ENCODE data around the gene ADAMTSL2. TPM values are rescaled to one million over a fixed set of nuclear protein-coding genes. Genes with fewer than 3 reads are reported as not detected.

The ADAMTSL2 gene
- total and polyA plus RNA-seq, 10 donors: 1.6 to 11.7 (median 4.3) TPM

GRCh38 chr9:133566382-133566781, 31.9 kb downstream of the ADAMTSL2 start:
- intact Hi-C loops (cut with DNase I; ENCODE audit: low total_unique reads): no loop called here
- peaks cover 0 to 53% (median 0%) of the 10 kb centered on the region in 7 donors for H3K27me3 ChIP-seq (replicated peaks in 1 of 7)
- WGBS, 5 donors: 87 to 91% (median 90%) methylated on average over 7 to 14 of the region's 14 CpGs

GRCh38 chr9:133566817-133567216, 32.3 kb downstream of the ADAMTSL2 start:
- H3K4me1 ChIP-seq: peaks cover 0 to 17% (median 3%) of the 10 kb centered on the region in 6 donors
- H3K27ac ChIP-seq: no peak overlapping the region
- intact Hi-C loops (cut with DNase I; ENCODE audit: low total_unique reads): no loop called here
- H3K36me3 ChIP-seq: peaks cover 0 to 3% (median 0%) of the 10 kb centered on the region in 6 donors
- peaks cover 0 to 51% (median 0%) of the 10 kb centered on the region in 7 donors for H3K27me3 ChIP-seq (replicated peaks in 1 of 7)
- TF ChIP-seq CTCF (IDR thresholded peaks at IDR 0.05 in 8 of 11, conservative IDR thresholded peaks at IDR 0.05 in 3 of 11) (no peak), POLR2A (IDR thresholded peaks at IDR 0.05) (no peak), POLR2AphosphoS5 (IDR thresholded peaks at IDR 0.05) (no peak)
- no peak for DNase-seq
- H3K9me3 ChIP-seq: no peaks in the 10 kb centered on the region
- 83 to 98% (median 91%) methylated on average over 12 to 17 of the region's 17 CpGs for WGBS, 5 donors
- no peak overlapping the region for H3K4me3 ChIP-seq

More at GRCh38 chr9:133566382-133566781, 31.9 kb downstream of the ADAMTSL2 start:
- no peak for TF ChIP-seq CTCF (IDR thresholded peaks at IDR 0.05 in 8 of 11, conservative IDR thresholded peaks at IDR 0.05 in 3 of 11)
- TF ChIP-seq POLR2A (IDR thresholded peaks at IDR 0.05): no peak
- no peak for TF ChIP-seq POLR2AphosphoS5 (IDR thresholded peaks at IDR 0.05)
- Histone ChIP-seq H3K36me3 (peaks cover 0 to 3% (median 0%) of the 10 kb centered on the region in 6 donors), H3K27ac (no peak overlapping the region), H3K9me3 (no peaks in the 10 kb centered on the region), H3K4me3 (no peak overlapping the region), H3K4me1 (peaks cover 0 to 17% (median 3%) of the 10 kb centered on the region in 6 donors)
- no peak for DNase-seq

- TF ChIP-seq CTCF (IDR thresholded peaks at IDR 0.05 in 8 of 11, conservative IDR thresholded peaks at IDR 0.05 in 3 of 11) (no peak), POLR2AphosphoS5 (IDR thresholded peaks at IDR 0.05) (no peak), POLR2A (IDR thresholded peaks at IDR 0.05) (no peak)
- no peak for DNase-seq
- WGBS, 5 donors: 90 to 93% (median 92%) methylated on average over 21 to 33 of the region's 33 CpGs
- Histone ChIP-seq H3K27me3 (replicated peaks in 1 of 7) (peaks cover 0 to 57% (median 0%) of the 10 kb centered on the region in 7 donors), H3K9me3 (no peaks in the 10 kb centered on the region), H3K36me3 (peaks cover 0 to 3% (median 0%) of the 10 kb centered on the region in 6 donors), H3K4me1 (peaks cover 0 to 12% (median 2%) of the 10 kb centered on the region in 6 donors), H3K27ac (no peak overlapping the region), H3K4me3 (no peak overlapping the region)
- intact Hi-C loops (cut with DNase I; ENCODE audit: low total_unique reads): no loop called here
Measured at GRCh38 chr9:133568186-133568585, 33.7 kb downstream of the ADAMTSL2 start.

GRCh38 chr9:133569121-133569785, 34.7 kb downstream of the ADAMTSL2 start:
- Histone ChIP-seq H3K9me3 (no peaks in the 10 kb centered on the region), H3K4me1 (peaks cover 0 to 9% (median 0%) of the 10 kb centered on the region in 6 donors), H3K27ac (no peak overlapping the region), H3K4me3 (no peak overlapping the region), H3K27me3 (replicated peaks in 1 of 7) (peaks cover 0 to 64% (median 0%) of the 10 kb centered on the region in 7 donors), H3K36me3 (peaks cover 0 to 3% (median 0%) of the 10 kb centered on the region in 6 donors)
- TF ChIP-seq CTCF (IDR thresholded peaks at IDR 0.05 in 8 of 11, conservative IDR thresholded peaks at IDR 0.05 in 3 of 11) (no peak), POLR2AphosphoS5 (IDR thresholded peaks at IDR 0.05) (no peak)
- DNase-seq: no peak
- WGBS, 5 donors: 72 to 88% (median 87%) methylated on average over 9 to 14 of the region's 14 CpGs
- intact Hi-C loops (cut with DNase I; ENCODE audit: low total_unique reads): no loop called here

All from spleen (tissue), 11 donors.